ENCODE data around the gene THG1L. TPM values are rescaled to one million over a fixed set of nuclear protein-coding genes. Genes with fewer than 3 reads are reported as not detected.

THG1L gene
- total RNA-seq, 4 donors from 2014 or later, result 13.2 to 20.3 (median 15.5) TPM

Small RNA genes within 50 kb of the gene (small RNA-seq; reads per million reads assigned to genes)
- 0 reads per million in 4 donors for gene AC026407.1

Other genes starting within 250 kb of the THG1L start
- gene ADAM19, start 155.6 kb upstream of the THG1L start, total RNA-seq, result 10 to 100 TPM; 19.3 to 38.5 (median 31.2) TPM
- under 1 TPM in 2 of 4 donors, not detected in 2; 0.16 to 0.19 TPM for gene SOX30, start 79.0 kb upstream of the THG1L start, total RNA-seq
- not detected for gene C5orf52, start 59.9 kb upstream of the THG1L start, total RNA-seq
- gene LSM11, start 12.3 kb downstream of the THG1L start, total RNA-seq, result 10 to 100 TPM; 14.8 to 38.4 (median 27.3) TPM
- gene CLINT1, start 127.7 kb downstream of the THG1L start, total RNA-seq, result 100 to 1,000 TPM in 2 of 4 donors, 10 to 100 TPM in 2; 69.1 to 103 (median 88.6) TPM

Data from gastroesophageal sphincter (tissue), 4 donors.